Measurements from ENCODE around the gene ATF7.
"Not testable (repeated sequence)": the region's sequence is repeated elsewhere in the genome, so short reads cannot be mapped to it uniquely, and the experiment has no call there.

The ATF7 gene

GRCh38 chr12:53600490-53601295 is 25.5 kb downstream of the ATF7 start:
- DNase-seq (ENCODE audit: low read depth, low spot score), result no peak
- peaks cover 7% of the 10 kb centered on the region; the same call in 1 of the 2 replicates for H3K36me3 ChIP-seq (ENCODE audit: insufficient read depth, low read length)
- TF ChIP-seq POLR2AphosphoS5 (IDR thresholded peaks at IDR 0.05; ENCODE audit: borderline replicate concordance, low read depth, low read length) (no peak), FOXP2 (optimal IDR thresholded peaks at IDR 0.05; ENCODE audit: control extremely low read depth, extremely low read length, insufficient read depth) (no peak), EZH2 (IDR thresholded peaks at IDR 0.05) (no peak)
- H3K9ac ChIP-seq (ENCODE audit: insufficient read length), result no peak overlapping the region
- H3K4me3 ChIP-seq, result peak overlapping the region; percentile 43; the same call in 1 of the 2 replicates
- peak overlapping the region; percentile 86; the same call in 1 of the 2 replicates for H3K27ac ChIP-seq
- H3K9me3 ChIP-seq (ENCODE audit: low read depth, low read length), result no peaks in the 10 kb centered on the region

- no peaks in the 10 kb centered on the region for H3K9me3 ChIP-seq (ENCODE audit: low read depth, low read length)
- TF ChIP-seq EZH2 (IDR thresholded peaks at IDR 0.05) (no peak), FOXP2 (optimal IDR thresholded peaks at IDR 0.05; ENCODE audit: control extremely low read depth, extremely low read length, insufficient read depth) (no peak), POLR2AphosphoS5 (IDR thresholded peaks at IDR 0.05; ENCODE audit: borderline replicate concordance, low read depth, low read length) (no peak)
- DNase-seq (ENCODE audit: low read depth, low spot score), result no peak
- no peak overlapping the region for H3K9ac ChIP-seq (ENCODE audit: insufficient read length)
- no peak overlapping the region for H3K27ac ChIP-seq
- H3K36me3 ChIP-seq (ENCODE audit: insufficient read depth, low read length), result peaks cover 7% of the 10 kb centered on the region; the same call in 1 of the 2 replicates
- H3K4me3 ChIP-seq, result no peak overlapping the region
Measured at GRCh38 chr12:53599579-53599978, 26.6 kb downstream of the ATF7 start.

GRCh38 chr12:53598971-53599370 is 27.2 kb downstream of the ATF7 start:
- H3K4me3 ChIP-seq; H3K9me3 ChIP-seq (ENCODE audit: low read depth, low read length); H3K36me3 ChIP-seq (ENCODE audit: insufficient read depth, low read length); H3K27ac ChIP-seq; H3K9ac ChIP-seq (ENCODE audit: insufficient read length); DNase-seq (ENCODE audit: low read depth, low spot score): not testable (repeated sequence)

- H3K27ac ChIP-seq, result peak overlapping the region; percentile 12; the same call in 1 of the 2 replicates
Measured at GRCh38 chr12:53596920-53597363, 29.2 kb downstream of the ATF7 start.

GRCh38 chr12:53594897-53595615 is 31.1 kb downstream of the ATF7 start:
- no peak overlapping the region for H3K27ac ChIP-seq
- no peak overlapping the region for H3K4me3 ChIP-seq
- TF ChIP-seq POLR2AphosphoS5 (IDR thresholded peaks at IDR 0.05; ENCODE audit: borderline replicate concordance, low read depth, low read length), result no peak
- H3K9ac ChIP-seq (ENCODE audit: insufficient read length), result no peak overlapping the region
- no peak for DNase-seq (ENCODE audit: low read depth, low spot score)
- H3K9me3 ChIP-seq (ENCODE audit: low read depth, low read length), result no peaks in the 10 kb centered on the region
- peaks cover 7% of the 10 kb centered on the region; the same call in 1 of the 2 replicates for H3K36me3 ChIP-seq (ENCODE audit: insufficient read depth, low read length)

More at GRCh38 chr12:53596920-53597363, 29.2 kb downstream of the ATF7 start:
- Histone ChIP-seq H3K4me3 (no peak overlapping the region), H3K9me3 (ENCODE audit: low read depth, low read length) (no peaks in the 10 kb centered on the region), H3K9ac (ENCODE audit: insufficient read length) (no peak overlapping the region), H3K36me3 (ENCODE audit: insufficient read depth, low read length) (peaks cover 7% of the 10 kb centered on the region; the same call in 1 of the 2 replicates)
- DNase-seq (ENCODE audit: low read depth, low spot score), result no peak
- TF ChIP-seq FOXP2 (optimal IDR thresholded peaks at IDR 0.05; ENCODE audit: control extremely low read depth, extremely low read length, insufficient read depth) (no peak), POLR2AphosphoS5 (IDR thresholded peaks at IDR 0.05; ENCODE audit: borderline replicate concordance, low read depth, low read length) (no peak), EZH2 (IDR thresholded peaks at IDR 0.05) (no peak)

- no peak for DNase-seq (ENCODE audit: low read depth, low spot score)
- TF ChIP-seq EZH2 (IDR thresholded peaks at IDR 0.05) (no peak), POLR2AphosphoS5 (IDR thresholded peaks at IDR 0.05; ENCODE audit: borderline replicate concordance, low read depth, low read length) (no peak), FOXP2 (optimal IDR thresholded peaks at IDR 0.05; ENCODE audit: control extremely low read depth, extremely low read length, insufficient read depth) (no peak)
- H3K27ac ChIP-seq, result peak overlapping the region; percentile 90
Measured at GRCh38 chr12:53593707-53594106, 32.5 kb downstream of the ATF7 start.

GRCh38 chr12:53593031-53593430 is 33.2 kb downstream of the ATF7 start:
- H3K9ac ChIP-seq (ENCODE audit: insufficient read length), result peak overlapping the region; percentile 55
- peak overlapping the region; percentile 90 for H3K27ac ChIP-seq
- H3K36me3 ChIP-seq (ENCODE audit: insufficient read depth, low read length), result no peaks in the 10 kb centered on the region
- H3K4me3 ChIP-seq, result no peak overlapping the region
- no peak for DNase-seq (ENCODE audit: low read depth, low spot score)
- H3K9me3 ChIP-seq (ENCODE audit: low read depth, low read length), result no peaks in the 10 kb centered on the region
- no peak for TF ChIP-seq FOXP2 (optimal IDR thresholded peaks at IDR 0.05; ENCODE audit: control extremely low read depth, extremely low read length, insufficient read depth)
- TF ChIP-seq EZH2 (IDR thresholded peaks at IDR 0.05), result no peak
- no peak for TF ChIP-seq POLR2AphosphoS5 (IDR thresholded peaks at IDR 0.05; ENCODE audit: borderline replicate concordance, low read depth, low read length)

More at GRCh38 chr12:53593707-53594106, 32.5 kb downstream of the ATF7 start:
- Histone ChIP-seq H3K4me3 (peak overlapping the region; percentile 28), H3K9ac (ENCODE audit: insufficient read length) (peak overlapping the region; percentile 55), H3K9me3 (ENCODE audit: low read depth, low read length) (no peaks in the 10 kb centered on the region), H3K36me3 (ENCODE audit: insufficient read depth, low read length) (no peaks in the 10 kb centered on the region)

GRCh38 chr12:53592426-53592825 is 33.8 kb downstream of the ATF7 start:
- Histone ChIP-seq H3K36me3 (ENCODE audit: insufficient read depth, low read length) (no peaks in the 10 kb centered on the region), H3K9ac (ENCODE audit: insufficient read length) (peak overlapping the region; percentile 33), H3K9me3 (ENCODE audit: low read depth, low read length) (no peaks in the 10 kb centered on the region), H3K27ac (peak overlapping the region; percentile 90), H3K4me3 (no peak overlapping the region)
- DNase-seq (ENCODE audit: low read depth, low spot score), result no peak
- no peak for TF ChIP-seq FOXP2 (optimal IDR thresholded peaks at IDR 0.05; ENCODE audit: control extremely low read depth, extremely low read length, insufficient read depth)
- no peak for TF ChIP-seq EZH2 (IDR thresholded peaks at IDR 0.05)
- no peak for TF ChIP-seq POLR2AphosphoS5 (IDR thresholded peaks at IDR 0.05; ENCODE audit: borderline replicate concordance, low read depth, low read length)
